K562 (cell line): Measurements from ENCODE around the gene LITAF. TPM values are rescaled to one million over a fixed set of nuclear protein-coding genes. Genes with fewer than 3 reads are reported as not detected.

Source experiments
- ATAC-seq: fragments of 200-7000 bp; cut with Tn5 transposase; 3 replicates; pipeline ENCODE4 v1.9.1; 2020; ENCODE audit warnings: moderate library complexity
- BruUV-seq: library from RNA; stranded (reverse); fragments of 400-500 nt; replicated peaks from 2 replicates; lab custom pipeline; 2021; lab: Mats Ljungman, UMichigan
- CTCF ChIA-PET: fragments of 300-600 bp; formaldehyde crosslinking; extraction: SDS; loops from one replicate; lab custom pipeline; 2021; ENCODE audit warnings: low intra/inter-chr PET ratio; lab: Yijun Ruan, JAX
- POLR2A ChIA-PET: fragments of 300-600, 350-650 bp; sonication (Branson Sonifier 250); formaldehyde crosslinking; extraction: SDS; loops from one replicate; lab custom pipeline; 2021; ENCODE audit warnings: antibody characterized with exemption, inconsistent platforms; lab: Yijun Ruan, JAX
- DNase-seq, 4 experiments: peaks; one replicate each; pipeline versions ENCODE4 v3.0.0 to v3.0.0-alpha.2; 2011 to 2018; ENCODE audit warnings: low spot score in 3 of 4, mixed read lengths in 3 of 4; ENCODE audit errors: extremely low read depth in 1 of 4
- FAIRE-seq: peaks from 2 replicates; lab custom pipeline; 2011; peaks lifted over from hg19 to GRCh38; lab: Jason Lieb, UNC
- H2AFZ ChIP-seq: 2 replicates; pipeline ENCODE4 v1.6.0; 2011; ENCODE audit warnings: low read depth, low read length, control low read depth, inconsistent platforms
- H3K27ac ChIP-seq: fragments of 200-600 bp; 3 replicates; pipeline ENCODE4 v1.8.0; 2011; ENCODE audit warnings: low read depth, mild to moderate bottlenecking, control low read depth, inconsistent platforms, low read length, moderate library complexity, mixed read lengths; ENCODE audit errors: extremely low read depth
- H3K27me3 ChIP-seq, 2 experiments: fragments of 300-600 bp in 1 of 2; 2 replicates in 1 of 2; 3 replicates in 1 of 2; pipeline versions ENCODE4 v1.6.0 to v1.8.0; 2011; ENCODE audit warnings: inconsistent platforms in 2 of 2, low read length in 2 of 2, mild to moderate bottlenecking in 1 of 2, mixed read lengths in 1 of 2, moderate library complexity in 1 of 2; ENCODE audit not compliant: control insufficient read depth in 2 of 2, insufficient read depth in 2 of 2
- H3K36me3 ChIP-seq: fragments of 300-600 bp; 3 replicates; pipeline ENCODE4 v1.8.0; 2011; ENCODE audit warnings: mild to moderate bottlenecking, low read length, inconsistent platforms; ENCODE audit not compliant: control insufficient read depth, insufficient read depth
- H3K4me1 ChIP-seq, 2 experiments: fragments of 200-600 bp in 1 of 2; replicated peaks in 1 of 2; 2 replicates in 1 of 2; 3 replicates in 1 of 2; pipeline versions ENCODE4 v1.5.1 to v1.8.0; 2011; ENCODE audit warnings: inconsistent platforms in 2 of 2, low read length in 2 of 2, mild to moderate bottlenecking in 1 of 2, mixed read lengths in 1 of 2, moderate library complexity in 1 of 2; ENCODE audit not compliant: control insufficient read depth in 2 of 2, insufficient read depth in 2 of 2
- H3K4me2 ChIP-seq: 2 replicates; pipeline ENCODE4 v1.6.1; 2011; ENCODE audit warnings: low read length, control low read depth, inconsistent platforms, mixed read lengths; ENCODE audit not compliant: insufficient read depth
- H3K4me3 ChIP-seq: fragments of 200-600 bp; sonication (generic), shearing (Covaris generic); 2 replicates; pipeline ENCODE4 v1.5.1; 2016; ENCODE audit warnings: control low read depth, inconsistent platforms
- H3K79me2 ChIP-seq: fragments of 200-600 bp; 3 replicates; pipeline ENCODE4 v1.8.0; 2011; ENCODE audit warnings: low read length, inconsistent platforms; ENCODE audit not compliant: control insufficient read depth, insufficient read depth
- H3K9ac ChIP-seq, 2 experiments: 2 replicates each; pipeline versions ENCODE4 v1.6.0 to v1.6.1; 2011; ENCODE audit warnings: low read depth in 2 of 2, low read length in 2 of 2, control low read depth in 1 of 2, inconsistent platforms in 1 of 2, mild to moderate bottlenecking in 1 of 2, mixed read lengths in 1 of 2; ENCODE audit not compliant: insufficient read depth in 1 of 2
- H3K9me1 ChIP-seq: one replicate; pipeline ENCODE4 v1.6.0; 2011; ENCODE audit warnings: inconsistent platforms, mild to moderate bottlenecking, low read length, moderate library complexity; ENCODE audit not compliant: control insufficient read depth, insufficient read depth
- H3K9me3 ChIP-seq: replicated peaks from 2 replicates; pipeline ENCODE4 v1.5.1; 2011; ENCODE audit warnings: low read depth, low read length, inconsistent platforms; ENCODE audit not compliant: control insufficient read depth, insufficient read depth
- H4K20me1 ChIP-seq: replicated peaks from 2 replicates; pipeline ENCODE4 v1.6.1; 2011; ENCODE audit warnings: low read length, inconsistent platforms, mixed read lengths; ENCODE audit not compliant: control insufficient read depth, insufficient read depth
- CBX2 ChIP-seq: fragments of 200-600 bp; sonication (generic); IDR thresholded peaks from one replicate; pipeline ENCODE4 v1.6.1; 2012; ENCODE audit warnings: mild to moderate bottlenecking, low read length, inconsistent platforms; ENCODE audit not compliant: insufficient read depth, poor library complexity, severe bottlenecking
- CTCFL ChIP-seq: IDR thresholded peaks from 2 replicates; pipeline ENCODE4 v1.6.1; 2011; ENCODE audit warnings: borderline replicate concordance, low read depth, mild to moderate bottlenecking, moderate library complexity, low read length; ENCODE audit not compliant: insufficient read depth, poor library complexity, severe bottlenecking
- DIDO1 ChIP-seq: fragments of 450-650 bp; IDR thresholded peaks from 2 replicates; pipeline ENCODE4 v1.6.1; 2016; ENCODE audit warnings: low read depth, missing biosample characterization, missing genetic modification characterization
- DNMT1 ChIP-seq: fragments of 450-650 bp; IDR thresholded peaks from 2 replicates; pipeline ENCODE4 v1.6.1; 2016; ENCODE audit warnings: antibody characterized with exemption, mild to moderate bottlenecking
- HOXB6 ChIP-seq: fragments of 250-450 bp; sonication (Bioruptor Pico); IDR thresholded peaks from 2 replicates; pipeline ENCODE4 v1.5.1; 2022; ENCODE audit warnings: mild to moderate bottlenecking, borderline replicate concordance
- HSF4 ChIP-seq: fragments of 250-450 bp; sonication (Bioruptor Pico); IDR thresholded peaks from 2 replicates; pipeline ENCODE4 v2.1.2; 2022; ENCODE audit warnings: mild to moderate bottlenecking, moderate library complexity, borderline replicate concordance
- IFI16 ChIP-seq: fragments of 250-450 bp; sonication (Bioruptor Pico); IDR thresholded peaks from 2 replicates; pipeline ENCODE4 v2.1.2; 2022; ENCODE audit warnings: mild to moderate bottlenecking, inconsistent platforms
- POLR2H ChIP-seq: IDR thresholded peaks from 2 replicates; pipeline ENCODE4 v1.6.1; 2016; ENCODE audit warnings: missing genetic modification characterization, low read depth, mild to moderate bottlenecking, control low read depth, missing compliant biosample characterization, moderate library complexity
- SAP30 ChIP-seq: fragments of 200-600 bp; sonication (generic); IDR thresholded peaks from 2 replicates; pipeline ENCODE4 v1.6.1; 2012; ENCODE audit warnings: borderline replicate concordance, low read depth, mild to moderate bottlenecking, moderate library complexity, low read length, control low read depth, inconsistent platforms; ENCODE audit not compliant: insufficient read depth, poor library complexity, severe bottlenecking
- SMAD2 ChIP-seq: fragments of 150-350 bp; IDR thresholded peaks from 2 replicates; pipeline ENCODE4 v1.6.1; 2014; ENCODE audit warnings: low read depth, mild to moderate bottlenecking, low read length
- SMARCA4 ChIP-seq: fragments of 450-650 bp; IDR thresholded peaks from 2 replicates; pipeline ENCODE4 v1.6.1; 2016
- TCF3 ChIP-seq: sonication (generic); formaldehyde crosslinking; IDR thresholded peaks from 2 replicates; pipeline ENCODE4 v1.4.0; 2020; ENCODE audit warnings: mild to moderate bottlenecking, missing genetic modification reagents
- XRCC5 ChIP-seq: fragments of 200-400 bp; formaldehyde crosslinking; IDR thresholded peaks from 2 replicates; pipeline ENCODE4 v1.6.1; 2017; ENCODE audit warnings: low read depth, mild to moderate bottlenecking, low read length
- ZBTB43 ChIP-seq: sonication (generic); formaldehyde crosslinking; IDR thresholded peaks from 2 replicates; pipeline ENCODE4 v1.8.0; 2023; ENCODE audit warnings: mild to moderate bottlenecking, missing genetic modification reagents
- ZNF280A ChIP-seq: fragments of 450-650 bp; IDR thresholded peaks from 2 replicates; pipeline ENCODE4 v1.6.1; 2018; ENCODE audit warnings: mild to moderate bottlenecking, low read depth; ENCODE audit not compliant: partially characterized antibody
- ZNF764 ChIP-seq: fragments of 250-450 bp; sonication (Bioruptor Pico); IDR thresholded peaks from 2 replicates; pipeline ENCODE4 v1.4.0; 2020; ENCODE audit warnings: low read depth, mild to moderate bottlenecking, moderate library complexity
- WGBS: fragments of 100-300 bp; shearing (Covaris generic); methylation state at CpG from one replicate; pipeline ENCODE4 v1.1.6; 2016; ENCODE audit warnings: low coverage, mixed read lengths; ENCODE audit not compliant: insufficient coverage; ENCODE audit errors: missing lambda C conversion rate; 5-methylcytosine and 5-hydroxymethylcytosine counted together
- in situ Hi-C: fragments of 300-500 bp; cut with MboI; formaldehyde crosslinking; loops from 4 replicates; pipeline ENCODE4 v1.15.0; 2018; ENCODE audit warnings: inconsistent platforms, mixed read lengths
- intact Hi-C: fragments of 100-400 bp; cut with micrococcal nuclease; formaldehyde crosslinking; loops from 2 replicates; pipeline ENCODE4 v1.14.2; 2022
- polyA plus RNA-seq, 8 experiments: library from polyadenylated mRNA; depleted of rRNA in 4 of 8; stranded (reverse) in 5 of 8; unstranded in 3 of 8; fragments of >200 nt; fragmentation: Nextera tagmentation in 2 of 8; fragmentation: Illumina TruSeq in 1 of 8; extraction: Ambion mirVana in 2 of 8; extraction: Trizol in 1 of 8; gene quantifications; 2 replicates each; pipeline versions ENCODE4 v1.2.1 to v1.2.3, GENCODE V29; 2011 to 2014; ENCODE audit warnings: inconsistent platforms in 1 of 8, missing spikeins in 1 of 8
- total RNA-seq, 7 experiments: library from RNA; depleted of rRNA in 6 of 7; stranded (reverse); fragments of >200 nt in 6 of 7; fragmentation: Illumina TruSeq in 2 of 7; extraction: Trizol in 2 of 7; gene quantifications; 2 replicates each; pipeline versions ENCODE4 v1.2.1 to v1.2.3, GENCODE V29; 2011 to 2021; ENCODE audit warnings: low replicate concordance in 1 of 7

Gene LITAF
- total and polyA plus RNA-seq, 9 of the 15 experiments (the other 6 are each of a cell fraction or from before 2014, with no cell fraction given): 4.1 to 17.8 (median 11.9) TPM

DNA sequence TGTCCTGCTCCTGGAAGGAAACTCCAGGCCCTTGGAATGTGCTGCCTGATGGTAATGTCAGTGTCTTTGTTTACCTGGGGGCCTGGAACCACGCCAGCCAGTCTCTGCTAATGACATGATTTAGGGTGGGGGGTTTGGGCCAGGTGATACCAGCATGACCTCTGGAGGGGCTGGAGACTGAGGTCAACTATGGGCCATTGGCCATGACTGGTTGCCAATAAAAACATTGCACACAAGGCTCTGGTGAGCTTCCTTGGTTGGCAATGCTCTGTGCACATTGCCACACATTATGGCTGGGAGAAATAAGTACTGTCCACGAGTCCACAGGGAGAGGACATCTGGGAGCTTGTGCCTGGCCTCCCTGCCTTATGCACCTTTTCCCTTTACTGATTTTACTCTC is 52.5 kb downstream of the LITAF start (continued):
- TF ChIP-seq ZNF280A: no peak
- TF ChIP-seq, all 486 proteins: peak for 0

DNA sequence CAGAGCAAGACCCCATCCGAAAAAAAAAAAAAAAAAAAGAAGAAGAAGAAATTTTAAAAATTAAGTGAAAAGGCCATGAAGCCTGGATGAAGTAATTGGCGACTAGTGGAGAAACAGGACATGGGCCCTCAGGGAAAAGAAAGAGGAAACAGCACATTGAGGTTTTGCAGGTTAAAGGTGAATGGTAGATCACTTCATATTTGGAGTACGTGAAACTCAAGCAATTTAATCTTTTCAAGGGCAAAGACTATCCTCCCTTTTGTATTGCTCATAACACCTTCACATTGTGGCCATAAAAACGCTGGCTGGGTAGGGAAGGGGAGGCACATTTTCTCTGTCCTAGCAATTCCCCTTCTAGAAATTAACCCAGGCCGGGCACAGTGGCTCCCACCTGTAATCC is 53.1 kb downstream of the LITAF start:
- no peak overlapping the region for H3K4me3 ChIP-seq
- H3K4me2 ChIP-seq: no peak overlapping the region
- H4K20me1 ChIP-seq: 0 out of 2 replicates have a peak, but pooled peaks cover 3% of the 10 kb centered on the region
- no TSS peak for BruUV-seq
- H3K36me3 ChIP-seq: no peaks in the 10 kb centered on the region
- peaks cover 16 to 48% of the 10 kb centered on the region in 2 experiments; a peak in 4 of 5 replicates for H3K27me3 ChIP-seq
- H3K9me1 ChIP-seq: no peaks in the 10 kb centered on the region
- no peak for ATAC-seq
- no peak for FAIRE-seq
- no peak overlapping the region for H3K9ac ChIP-seq
- in situ Hi-C loops: loop anchor here (10.0 to 25.0 kb wide), 2 partner anchors 271 to 571 kb away; no protein-coding TSS in a partner anchor
- ChIA-PET POLR2A (no interaction called here), CTCF (interaction anchor here (3.4 kb wide), 1 partner anchor 107 kb away, joined by 20 read pairs; no protein-coding TSS in a partner anchor)
- H3K27ac ChIP-seq: no peak overlapping the region
- WGBS: 19% methylated on average over 5 of the region's 5 CpGs
- no peak for DNase-seq
- no peaks in the 10 kb centered on the region for H3K9me3 ChIP-seq
- H2AFZ ChIP-seq: no peak overlapping the region
- intact Hi-C loops: loop anchor here (5.0 to 10.0 kb wide), 2 partner anchors 124 to 281 kb away; no protein-coding TSS in a partner anchor
- H3K4me1 ChIP-seq: no peaks in the 10 kb centered on the region; a peak in 1 of 5 replicates
- H3K79me2 ChIP-seq: no peaks in the 10 kb centered on the region
- TF ChIP-seq HOXB6 (no peak), CTCFL (no peak), ZBTB43 (CRISPR knock-in tag) (no peak), HSF4 (CRISPR knock-in tag) (no peak), IFI16 (CRISPR knock-in tag) (no peak), DIDO1 (tag) (no peak), SAP30 (no peak), ZNF764 (CRISPR knock-in tag) (no peak), DNMT1 (no peak), CBX2 (no peak), TCF3 (CRISPR knock-in tag) (no peak), SMAD2 (no peak), SMARCA4 (no peak), POLR2H (tag) (no peak), XRCC5 (no peak)
